Renal pelvis (tissue), 4 donors: Measurements from ENCODE around the gene FRAT1. TPM values are rescaled to one million over a fixed set of nuclear protein-coding genes. Genes with fewer than 3 reads are reported as not detected.

Experiments used
- DNase-seq: peaks from one replicate; pipeline ENCODE4 v3.0.0-alpha.2; 2013
- polyA plus RNA-seq, 3 donors: library from polyadenylated mRNA; unstranded; fragments of 120-200 nt; gene quantifications; one replicate each; pipeline ENCODE4 v1.2.1, GENCODE V29; 2013; ENCODE audit not compliant: insufficient read length in 3 of 3

The FRAT1 gene
- polyA plus RNA-seq, 3 donors, result 3.8 to 5.2 (median 4.3) TPM

DNA sequence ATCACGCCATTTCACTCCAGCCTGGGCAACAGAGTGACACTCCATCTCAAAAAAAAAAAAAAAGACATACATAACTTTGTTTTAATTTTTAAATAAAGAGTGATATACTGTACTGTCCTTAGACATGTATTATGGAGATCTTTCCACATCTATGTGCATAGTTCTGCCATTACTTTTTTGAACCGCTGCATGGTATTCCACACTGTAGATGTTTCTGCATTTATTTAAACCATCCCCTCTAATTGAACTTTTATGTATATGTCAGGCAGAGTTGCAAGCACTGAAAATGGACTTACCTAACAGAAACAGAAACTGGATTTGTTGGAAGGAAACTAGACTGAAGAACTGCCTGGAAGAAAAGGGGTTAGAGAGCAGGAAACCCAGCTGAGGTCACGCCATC, 18.1 kb upstream of the FRAT1 start:
- no peak for DNase-seq

DNA sequence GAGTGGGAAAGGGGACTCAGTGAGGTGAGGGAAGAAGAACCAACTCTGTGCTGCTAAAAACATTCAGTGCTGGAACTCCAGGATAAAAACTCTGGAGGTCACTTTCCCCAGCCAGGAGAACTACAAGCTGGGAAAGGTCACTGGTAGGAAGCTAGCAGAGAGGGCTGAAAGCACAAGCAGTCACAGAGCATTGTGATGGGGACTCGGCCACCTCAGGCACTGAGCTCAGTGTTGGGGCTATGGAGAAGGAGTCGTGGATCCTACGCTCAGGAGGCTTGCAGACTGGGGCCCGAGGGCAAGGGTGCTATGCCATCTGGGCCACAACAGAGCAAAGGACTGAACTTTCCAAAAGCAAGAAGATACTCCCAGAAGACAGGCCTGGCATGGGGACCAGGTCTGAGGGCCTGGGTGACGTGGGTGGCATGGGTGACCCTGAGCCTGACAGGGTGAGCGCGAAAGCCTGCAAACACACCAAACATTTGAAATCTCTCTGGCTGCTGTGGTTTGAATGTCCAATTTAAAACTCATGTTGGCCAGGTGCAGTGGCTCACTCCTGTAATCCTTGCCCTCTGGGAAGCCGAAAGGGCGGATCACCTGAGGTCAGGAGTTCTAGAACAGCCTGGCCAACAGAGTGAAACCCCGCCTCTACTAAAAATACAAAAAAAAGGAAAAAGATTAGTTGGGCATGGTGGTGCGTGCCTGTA, 16.8 kb upstream of the FRAT1 start:
- DNase-seq, result no peak

DNA sequence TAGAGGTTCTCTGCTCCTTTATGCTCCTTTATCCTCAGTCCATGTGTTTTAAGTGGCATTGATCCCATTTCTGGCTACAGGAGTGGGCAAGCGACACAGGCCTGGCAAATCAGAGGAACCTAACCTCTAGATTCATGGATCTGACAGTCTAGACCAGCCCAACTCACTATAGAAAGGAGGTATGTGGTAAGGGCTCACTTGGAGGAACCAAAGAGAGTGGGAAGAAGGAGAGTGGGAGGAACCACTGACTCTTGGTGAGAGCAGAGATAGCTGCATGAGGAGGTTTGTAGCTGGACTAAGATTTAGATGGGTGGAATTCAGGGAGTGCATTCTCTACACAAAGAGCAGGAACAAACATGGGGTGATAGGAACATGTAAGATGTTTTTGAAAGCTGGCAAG, 11.6 kb upstream of the FRAT1 start:
- DNase-seq, result no peak

DNA sequence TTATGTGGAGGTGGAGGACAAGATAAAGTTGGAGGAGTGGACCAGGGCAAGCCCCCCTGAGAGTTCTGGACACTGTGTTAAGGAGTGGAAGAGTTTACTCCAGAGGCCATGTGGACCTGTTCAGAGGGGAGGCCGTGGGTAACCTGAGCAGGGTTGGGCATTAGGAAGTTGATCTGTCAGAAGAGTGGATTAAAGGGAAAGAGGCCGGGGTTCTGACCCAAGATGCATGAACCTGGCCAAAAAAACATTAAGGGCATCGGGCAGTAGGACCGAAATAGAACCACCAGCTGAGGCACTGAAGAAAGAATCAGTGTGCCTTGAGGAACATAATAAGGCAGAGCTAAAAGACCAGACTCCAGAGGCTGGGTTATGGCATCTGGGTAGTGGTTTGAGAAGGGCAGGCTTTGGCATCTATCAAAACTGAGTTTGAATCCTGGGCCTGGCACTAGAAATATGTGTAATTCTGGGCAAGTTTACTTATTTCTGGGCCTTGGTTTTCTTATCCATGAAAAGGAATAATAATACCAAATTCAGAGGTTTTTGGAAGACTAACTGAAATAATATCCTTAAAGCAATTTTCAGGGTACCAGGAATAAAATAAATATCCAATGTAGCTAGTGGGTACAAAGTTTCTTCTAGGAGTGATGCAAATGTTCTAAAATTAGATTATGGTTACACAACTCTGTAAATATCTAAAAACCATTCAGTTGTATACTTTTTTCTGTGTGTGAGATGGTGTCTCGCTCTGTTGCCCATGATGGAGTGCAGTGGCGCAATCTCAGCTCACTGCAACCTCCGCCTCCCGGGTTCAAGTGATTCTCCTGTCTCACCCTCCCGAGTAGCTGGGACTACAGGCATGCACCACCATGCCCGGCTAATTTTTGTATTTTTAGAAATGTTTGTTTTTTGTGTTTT, 10.9 kb upstream of the FRAT1 start:
- DNase-seq, result no peak

DNA sequence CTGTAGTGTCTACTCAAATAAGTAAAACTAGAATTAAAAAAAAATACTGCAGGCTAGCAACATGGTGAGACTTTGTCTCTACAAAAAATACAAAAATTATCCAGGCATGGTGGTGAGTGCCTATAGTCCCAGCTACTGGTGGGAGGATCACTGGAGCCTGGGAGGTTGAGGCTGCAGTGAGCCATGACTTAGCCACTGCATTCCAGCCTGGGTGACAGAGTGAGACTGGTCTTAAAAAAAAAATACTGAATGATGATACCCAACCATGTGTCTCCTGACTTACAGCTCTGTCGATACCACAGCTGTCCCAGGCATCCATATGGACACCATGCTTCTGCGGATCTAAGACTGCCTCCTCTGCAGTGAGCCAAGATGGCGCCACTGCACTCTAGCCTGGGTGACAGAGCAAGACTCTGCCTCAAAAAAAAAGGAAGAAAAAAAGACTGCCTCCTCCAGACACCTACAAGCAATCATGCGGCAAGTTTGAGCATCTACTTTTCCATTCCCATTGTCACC, 7.9 kb upstream of the FRAT1 start:
- DNase-seq, result no peak

DNA sequence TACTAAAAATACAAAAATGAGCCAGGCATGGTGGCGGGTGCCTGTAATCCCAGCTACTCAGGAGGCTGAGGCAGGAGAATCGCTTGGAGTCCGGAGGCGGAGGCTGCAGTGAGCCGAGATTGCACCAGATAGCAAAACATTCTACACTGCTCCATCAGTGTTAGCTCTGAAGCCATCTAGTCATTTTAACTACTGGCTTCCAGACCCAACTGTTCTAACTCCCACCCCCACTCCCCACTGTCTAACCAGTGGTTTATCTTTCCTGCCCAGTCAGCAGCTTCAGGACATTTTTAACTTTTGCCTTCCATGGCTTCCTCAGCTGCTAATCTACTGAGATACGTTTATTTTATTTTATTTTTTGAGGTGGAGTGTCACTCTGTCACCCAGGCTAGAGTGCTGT, 6.2 kb upstream of the FRAT1 start:
- DNase-seq, result no peak

DNA sequence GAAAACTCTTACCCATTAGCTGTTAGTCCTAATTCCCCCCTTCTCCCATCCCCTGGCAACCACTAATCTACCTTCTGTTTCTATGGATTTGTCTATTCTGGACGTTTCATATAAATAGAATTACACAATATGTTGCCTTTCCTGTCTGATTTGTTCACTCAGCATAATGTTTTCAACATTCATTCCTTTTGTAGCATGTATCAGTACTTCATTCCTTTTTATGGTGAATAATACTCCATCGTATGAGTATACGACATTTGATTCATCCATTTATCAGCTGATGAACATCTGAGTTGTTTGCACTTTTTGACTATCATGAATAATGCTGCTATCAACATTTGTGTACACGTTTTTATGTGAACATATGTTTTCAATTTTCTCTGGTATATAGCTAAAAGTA, 4.4 kb upstream of the FRAT1 start:
- no peak for DNase-seq

DNA sequence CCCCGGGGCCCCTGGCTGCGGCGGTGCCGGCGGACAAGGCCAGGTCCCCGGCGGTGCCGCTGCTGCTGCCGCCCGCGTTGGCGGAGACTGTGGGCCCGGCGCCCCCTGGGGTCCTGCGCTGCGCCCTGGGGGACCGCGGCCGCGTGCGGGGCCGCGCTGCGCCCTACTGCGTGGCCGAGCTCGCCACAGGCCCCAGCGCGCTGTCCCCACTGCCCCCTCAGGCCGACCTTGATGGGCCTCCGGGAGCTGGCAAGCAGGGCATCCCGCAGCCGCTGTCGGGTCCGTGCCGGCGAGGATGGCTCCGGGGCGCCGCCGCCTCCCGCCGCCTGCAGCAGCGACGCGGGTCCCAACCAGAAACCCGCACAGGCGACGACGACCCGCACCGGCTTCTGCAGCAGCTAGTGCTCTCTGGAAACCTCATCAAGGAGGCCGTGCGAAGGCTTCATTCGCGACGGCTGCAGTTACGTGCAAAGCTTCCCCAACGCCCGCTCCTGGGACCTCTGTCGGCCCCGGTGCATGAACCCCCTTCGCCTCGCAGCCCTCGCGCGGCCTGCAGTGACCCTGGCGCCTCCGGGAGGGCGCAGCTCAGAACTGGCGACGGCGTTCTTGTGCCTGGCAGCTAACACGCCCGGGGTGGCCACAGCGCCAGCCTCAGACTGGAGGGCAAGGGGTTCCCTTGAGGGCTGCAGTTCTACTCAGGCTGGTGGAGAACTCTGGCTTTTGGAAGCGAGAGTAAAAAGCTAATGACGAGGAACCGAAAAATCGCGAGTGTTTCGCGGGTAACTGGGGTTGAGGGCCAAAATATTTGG, 804 bp downstream of the FRAT1 start:
- no peak for DNase-seq

DNA sequence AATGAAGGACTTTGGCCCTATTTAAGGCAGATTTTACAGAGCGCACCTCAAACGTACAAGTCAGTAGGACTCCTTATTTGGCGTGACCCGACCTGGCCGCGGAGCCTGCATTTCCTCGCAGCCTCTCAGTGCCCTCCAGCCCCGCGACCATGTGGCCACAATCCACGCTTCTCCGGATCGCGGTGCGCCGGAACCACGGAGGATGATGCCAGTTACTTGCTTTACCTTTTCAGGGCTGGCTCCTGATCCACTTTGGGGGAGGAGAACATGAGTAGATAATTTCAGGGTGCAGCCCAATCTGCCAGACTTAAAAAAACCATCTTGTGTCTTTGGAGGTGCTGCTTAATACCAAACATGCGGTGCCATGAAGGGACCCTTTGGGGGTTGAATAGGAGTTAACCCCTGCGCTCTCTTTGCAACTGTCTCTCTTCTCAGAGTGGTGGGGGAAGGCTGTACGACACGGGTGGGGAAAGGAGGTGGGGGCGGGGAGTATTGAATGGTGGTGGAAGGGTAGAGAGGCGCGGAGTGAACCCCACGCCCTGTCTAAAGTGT, 1.5 kb downstream of the FRAT1 start:
- DNase-seq, result no peak

DNA sequence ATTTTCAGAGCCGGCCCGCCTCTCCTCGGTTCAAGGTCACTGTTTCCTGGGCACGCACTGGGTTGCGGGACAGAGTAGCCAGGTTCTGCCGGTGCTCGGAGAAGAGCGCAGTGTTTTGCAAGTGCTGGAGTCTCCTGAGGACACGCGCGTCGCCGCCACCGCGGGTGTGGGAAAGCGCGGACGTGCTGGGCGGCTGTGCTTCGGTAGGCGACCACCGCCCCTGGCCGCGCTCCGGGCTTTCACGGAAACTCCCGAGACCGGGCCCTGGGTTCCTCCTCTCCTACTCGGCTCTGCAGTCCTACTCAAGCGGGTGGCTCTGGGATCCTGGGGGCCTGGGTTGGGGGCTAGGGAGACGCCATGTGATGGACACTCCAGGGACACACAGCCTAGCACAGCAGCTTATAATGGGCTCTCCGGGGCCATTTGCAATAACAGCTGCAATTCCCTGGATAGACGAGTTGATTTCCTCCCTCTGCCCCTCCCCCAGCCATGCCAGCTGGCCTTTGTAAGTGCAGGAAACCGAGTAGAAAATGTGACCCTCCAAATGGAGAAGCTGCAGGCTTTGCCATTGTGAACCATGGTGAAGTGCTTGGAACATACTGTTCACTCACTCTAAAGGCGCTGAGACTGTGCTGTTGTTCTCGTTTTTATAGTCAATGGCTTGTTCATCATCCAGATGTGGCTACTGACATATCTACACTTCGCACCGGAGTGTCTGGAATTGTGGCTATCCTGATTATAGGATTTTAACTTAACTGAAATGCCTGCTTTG, 2.1 kb downstream of the FRAT1 start:
- no peak for DNase-seq

DNA sequence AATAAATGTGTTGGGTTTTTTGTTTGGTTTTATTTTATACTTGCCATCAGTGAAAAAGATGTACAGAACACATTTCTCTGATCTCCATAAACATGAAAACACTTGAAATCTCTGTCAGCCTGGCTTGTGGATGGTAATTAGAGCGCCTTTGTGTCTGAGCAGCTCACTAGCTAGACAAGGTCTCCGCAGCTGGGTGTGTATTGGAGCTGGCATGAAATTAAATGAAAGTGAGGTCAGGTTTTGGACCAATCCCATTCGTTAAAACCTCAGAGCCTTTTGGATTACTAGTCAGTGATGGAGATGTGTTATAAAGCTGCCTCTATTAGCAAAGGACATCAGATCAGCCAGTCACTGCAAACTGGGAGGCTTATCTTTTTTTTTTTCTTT, 2.7 kb downstream of the FRAT1 start:
- no peak for DNase-seq

DNA sequence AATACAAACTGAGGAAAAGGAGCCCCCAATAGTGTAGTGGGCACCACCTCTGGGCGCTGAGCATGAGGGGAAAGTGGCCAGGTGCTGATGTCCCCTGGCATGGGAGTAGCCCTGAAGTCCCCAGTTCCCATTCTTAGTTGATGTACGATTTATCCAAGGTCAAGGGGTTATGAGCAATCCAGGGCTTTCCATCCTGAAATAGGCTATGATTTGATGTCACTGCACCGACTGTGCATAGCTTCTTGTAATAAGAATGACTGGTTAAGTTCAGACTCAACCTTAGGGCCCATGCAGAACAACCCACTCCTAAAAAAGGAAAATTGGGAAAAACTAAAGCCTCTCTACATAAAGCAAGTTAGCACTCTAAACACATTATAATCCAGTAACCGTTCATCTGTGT, 4.4 kb downstream of the FRAT1 start:
- DNase-seq, result no peak

DNA sequence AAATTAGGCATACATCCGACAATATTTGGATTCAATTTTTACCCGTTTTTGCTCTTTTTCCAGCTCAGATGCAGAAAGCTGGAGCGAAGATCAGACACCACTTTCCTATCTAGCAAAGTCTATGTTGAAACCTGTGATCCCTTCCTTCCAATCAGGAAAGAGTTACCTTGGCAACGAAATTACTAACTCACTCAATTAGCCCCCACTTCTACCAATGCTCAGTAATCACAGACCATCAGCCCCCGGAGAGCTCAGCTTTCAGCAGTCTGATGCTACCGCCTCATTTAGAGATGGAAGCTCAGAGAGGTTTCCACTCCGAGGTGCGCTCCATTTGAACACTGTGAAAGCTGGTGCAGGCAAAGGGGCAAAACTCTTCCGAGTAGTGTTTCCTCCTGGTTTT, 6.7 kb downstream of the FRAT1 start:
- no peak for DNase-seq

DNA sequence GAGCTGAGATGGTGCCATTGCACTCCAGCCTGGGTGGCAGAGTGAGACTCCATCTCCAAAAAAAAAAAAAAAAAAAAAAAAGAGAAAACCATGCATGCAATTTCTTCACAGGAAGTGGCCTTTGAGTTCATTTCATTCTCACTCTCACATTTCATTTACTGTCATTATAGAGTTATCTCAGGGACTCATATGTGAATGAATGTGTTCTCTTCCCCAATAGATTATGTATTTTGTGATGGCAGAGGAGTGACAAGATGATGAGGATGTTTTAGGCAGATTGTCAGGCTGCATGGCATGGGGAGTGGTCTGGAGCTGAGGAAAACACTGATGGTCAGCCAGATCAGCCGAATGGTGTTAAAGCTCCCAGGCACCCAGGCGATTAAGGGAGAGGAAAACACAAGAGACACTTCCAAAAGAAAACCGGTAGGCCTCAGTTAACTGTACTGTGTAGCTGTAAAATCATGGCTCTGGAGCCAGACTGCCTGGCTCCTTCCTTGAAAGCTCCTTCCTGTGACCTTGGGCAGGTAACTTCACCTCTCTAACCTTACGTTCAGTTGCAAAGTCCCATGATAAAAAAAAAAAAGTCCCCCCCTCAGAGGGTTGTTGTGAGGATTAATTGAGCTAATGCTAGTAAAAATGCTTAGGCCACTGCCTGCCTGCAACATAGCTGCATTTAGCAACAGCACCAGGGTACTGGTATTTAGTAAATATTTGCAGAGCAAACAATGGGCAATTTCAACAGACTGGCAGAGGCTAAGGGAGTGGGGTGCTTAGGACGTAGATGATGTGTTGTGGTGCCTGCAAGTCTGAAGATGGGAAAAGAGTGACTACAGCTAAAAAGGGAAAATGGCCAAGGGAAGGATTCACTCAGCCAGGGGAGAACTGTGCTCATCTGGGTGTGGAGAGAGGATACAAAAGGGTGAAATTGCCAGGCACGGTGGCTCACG, 8.6 kb downstream of the FRAT1 start:
- no peak for DNase-seq

DNA sequence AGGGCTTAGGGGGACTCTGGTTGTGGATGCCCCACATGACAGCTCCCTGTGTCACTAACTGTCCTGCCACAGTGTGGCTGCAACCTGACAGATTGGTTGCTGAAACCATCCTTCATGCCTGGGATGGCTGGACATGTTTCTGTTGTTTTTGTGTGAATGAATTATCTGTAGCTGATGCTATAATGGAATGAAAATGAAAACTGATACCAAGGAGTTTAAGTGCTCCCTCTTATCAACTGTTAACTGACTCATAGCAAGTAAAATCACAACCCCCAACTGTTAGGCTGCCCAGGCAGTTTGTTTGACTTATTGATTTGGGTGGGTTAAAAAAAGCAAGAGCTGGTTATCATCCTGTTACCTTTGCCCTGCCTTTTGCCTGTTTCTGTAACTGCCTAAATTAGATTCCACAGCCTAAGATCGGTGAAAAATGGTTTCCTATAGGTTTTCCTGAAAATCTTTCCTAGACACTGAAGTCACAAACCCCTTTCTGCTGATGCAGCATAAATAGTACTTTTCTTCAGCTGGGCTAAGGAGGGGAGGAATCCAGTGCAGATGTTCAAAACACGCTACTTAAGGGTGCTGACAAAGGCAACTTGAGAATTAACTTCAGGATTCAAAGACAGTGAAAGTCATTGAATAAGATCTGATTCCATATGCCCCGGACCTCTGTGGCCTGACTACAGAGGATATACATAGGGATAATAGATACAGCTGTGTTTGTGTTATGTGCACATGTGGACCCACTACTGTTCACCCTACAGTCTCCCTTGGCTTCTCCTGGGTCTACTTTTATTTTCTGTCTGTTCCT, 9.8 kb downstream of the FRAT1 start:
- DNase-seq, result no peak

DNA sequence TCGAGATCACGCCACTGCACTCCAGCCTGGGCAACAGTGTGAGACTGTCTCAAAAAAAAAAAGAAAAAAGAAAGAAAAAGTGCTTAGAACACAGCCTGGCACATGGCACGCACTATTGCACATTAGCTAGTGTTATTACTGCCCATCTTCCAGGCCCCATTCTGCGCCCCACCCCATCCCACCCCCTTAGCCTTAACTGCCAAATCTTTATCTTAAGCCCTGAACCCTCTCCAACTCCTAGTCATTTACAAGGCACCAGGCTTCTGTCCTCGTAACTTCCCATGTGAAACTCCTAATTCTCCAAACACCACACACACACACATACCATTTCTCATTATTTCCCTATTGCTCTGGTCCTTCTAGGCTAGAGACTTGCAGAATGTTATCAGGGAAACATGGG, 10.7 kb downstream of the FRAT1 start:
- DNase-seq, result no peak

DNA sequence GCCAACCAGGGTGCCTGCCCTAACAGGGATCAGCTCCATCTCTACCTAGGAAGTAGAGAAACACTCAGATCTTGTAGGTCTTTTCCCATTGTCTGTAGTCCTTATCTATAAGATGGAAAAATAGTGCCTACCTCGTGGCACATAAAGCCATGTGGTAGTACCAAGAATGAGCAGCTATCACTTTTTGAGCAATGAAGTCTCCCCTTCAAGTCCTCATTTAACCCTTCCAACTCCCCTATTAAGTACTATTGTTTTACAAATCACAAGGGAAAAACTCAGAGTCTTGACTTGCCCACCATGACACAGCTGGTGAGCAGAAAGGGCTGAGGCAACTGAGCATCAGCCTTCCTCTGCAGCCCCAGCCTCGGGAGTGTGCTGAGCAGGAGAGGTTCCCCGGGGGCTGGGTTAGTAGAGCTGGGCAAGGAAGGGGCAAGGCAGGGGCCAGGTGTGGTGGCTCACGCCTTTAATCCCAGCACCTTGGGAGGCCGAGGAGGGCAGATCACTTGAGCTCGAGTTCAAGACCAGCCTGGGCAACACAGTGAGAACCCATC, 12.2 kb downstream of the FRAT1 start:
- DNase-seq, result no peak

DNA sequence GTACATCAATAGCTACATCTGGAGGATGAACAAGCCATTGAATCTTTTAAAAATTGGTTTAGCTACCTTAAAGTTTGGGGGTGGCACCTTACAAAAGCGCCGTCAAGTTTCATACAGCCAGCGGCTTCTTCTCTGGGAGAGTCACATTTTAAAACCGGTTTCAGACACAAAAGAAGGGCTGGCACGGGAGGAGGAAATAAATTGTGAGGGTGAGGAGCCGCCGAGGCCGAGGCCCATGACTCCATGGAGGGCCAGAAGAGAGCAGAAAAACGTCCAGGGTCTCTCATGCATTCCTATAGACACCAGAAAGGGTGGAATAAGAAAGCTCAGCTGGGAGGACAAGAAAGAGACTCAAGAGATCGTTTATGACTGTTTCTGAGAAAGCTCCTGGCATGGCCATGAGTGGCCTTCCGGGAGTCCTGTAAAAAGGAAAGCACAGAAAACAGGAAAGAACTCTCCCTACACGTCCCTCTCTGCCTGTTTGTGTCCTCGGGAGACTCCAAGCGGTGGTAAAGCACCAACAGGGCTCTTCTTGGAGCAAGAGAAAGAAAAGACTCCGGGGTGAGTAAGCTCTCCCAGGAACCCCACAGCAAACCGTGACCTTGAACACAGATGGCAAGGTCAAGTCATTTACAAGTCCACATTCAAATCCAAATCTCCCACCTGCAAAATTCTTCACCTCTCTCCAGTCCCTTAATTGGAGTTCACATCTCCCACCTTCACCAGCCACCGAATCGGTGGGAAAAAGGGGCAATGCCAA, 13.7 kb downstream of the FRAT1 start:
- DNase-seq, result no peak
